H9 (cell line): Measurements from ENCODE around the gene BEND7. TPM values are rescaled to one million over a fixed set of nuclear protein-coding genes. Genes with fewer than 3 reads are reported as not detected.

ENCODE experiments used
- DNase-seq: peaks from one replicate; pipeline ENCODE4 v3.0.0-alpha.2; 2017
- H2AFZ ChIP-seq: one replicate; pipeline ENCODE4 v1.6.1; 2013; ENCODE audit warnings: mild to moderate bottlenecking, low read length, control low read depth, moderate library complexity
- H2AK5ac ChIP-seq: 2 replicates; pipeline ENCODE4 v1.6.1; 2013; ENCODE audit warnings: low read length, control low read depth, mixed read lengths; ENCODE audit not compliant: insufficient read length
- H2BK120ac ChIP-seq: one replicate; pipeline ENCODE4 v1.6.1; 2013; ENCODE audit warnings: low read depth, mild to moderate bottlenecking, low read length, control low read depth, inconsistent platforms; ENCODE audit not compliant: poor library complexity, severe bottlenecking
- H2BK12ac ChIP-seq: 2 replicates; pipeline ENCODE4 v1.6.1; 2013; ENCODE audit warnings: low read length, control low read depth, mixed read lengths, low read depth; ENCODE audit not compliant: insufficient read length
- H2BK15ac ChIP-seq: 2 replicates; pipeline ENCODE4 v1.6.1; 2013; ENCODE audit warnings: low read depth, low read length, control low read depth
- H2BK20ac ChIP-seq: one replicate; pipeline ENCODE4 v1.6.1; 2013; ENCODE audit warnings: low read depth, mild to moderate bottlenecking, low read length, control low read depth, inconsistent platforms; ENCODE audit not compliant: poor library complexity, severe bottlenecking
- H2BK5ac ChIP-seq: 2 replicates; pipeline ENCODE4 v1.6.1; 2013; ENCODE audit warnings: low read length, control low read depth, mixed read lengths; ENCODE audit not compliant: insufficient read length
- H3K14ac ChIP-seq: 2 replicates; pipeline ENCODE4 v1.6.1; 2013; ENCODE audit warnings: low read length, control low read depth; ENCODE audit not compliant: insufficient read depth
- H3K18ac ChIP-seq: 2 replicates; pipeline ENCODE4 v1.6.1; 2013; ENCODE audit warnings: low read depth, mild to moderate bottlenecking, mixed read lengths, low read length, control low read depth; ENCODE audit not compliant: insufficient read length
- H3K23ac ChIP-seq: 2 replicates; pipeline ENCODE4 v1.6.1; 2013; ENCODE audit warnings: low read length, control low read depth, mixed read lengths, low read depth; ENCODE audit not compliant: insufficient read length
- H3K23me2 ChIP-seq: 2 replicates; pipeline ENCODE4 v1.6.1; 2013; ENCODE audit warnings: low read depth, mild to moderate bottlenecking, mixed read lengths, low read length, control low read depth; ENCODE audit not compliant: insufficient read length, poor library complexity, severe bottlenecking
- H3K27ac ChIP-seq: 2 replicates; pipeline ENCODE4 v1.5.1; 2013; ENCODE audit warnings: low read length, control low read depth, mixed read lengths, low read depth; ENCODE audit not compliant: insufficient read length
- H3K27me3 ChIP-seq: 2 replicates; pipeline ENCODE4 v1.6.1; 2013; ENCODE audit warnings: low read length, control low read depth, inconsistent platforms; ENCODE audit not compliant: insufficient read depth
- H3K4ac ChIP-seq: 2 replicates; pipeline ENCODE4 v1.6.1; 2013; ENCODE audit warnings: low read depth, mild to moderate bottlenecking, control low read depth, inconsistent platforms, low read length, moderate library complexity
- H3K4me1 ChIP-seq: 2 replicates; pipeline ENCODE4 v1.6.1; 2013; ENCODE audit warnings: low read length, control low read depth, inconsistent platforms; ENCODE audit not compliant: insufficient read depth
- H3K4me2 ChIP-seq: 2 replicates; pipeline ENCODE4 v1.6.1; 2013; ENCODE audit warnings: low read length, control low read depth, mixed read lengths; ENCODE audit not compliant: insufficient read length, insufficient read depth
- H3K56ac ChIP-seq: 2 replicates; pipeline ENCODE4 v1.6.1; 2013; ENCODE audit warnings: low read depth, mild to moderate bottlenecking, mixed read lengths, low read length, control low read depth; ENCODE audit not compliant: insufficient read length
- H3K79me1 ChIP-seq: 2 replicates; pipeline ENCODE4 v1.6.1; 2013; ENCODE audit warnings: low read depth, mild to moderate bottlenecking, moderate library complexity, low read length, control low read depth, inconsistent platforms; ENCODE audit not compliant: insufficient read depth, poor library complexity, severe bottlenecking
- H3K79me2 ChIP-seq: 2 replicates; pipeline ENCODE4 v1.6.1; 2013; ENCODE audit warnings: low read length, control low read depth, inconsistent platforms; ENCODE audit not compliant: insufficient read depth
- H3K9ac ChIP-seq: 2 replicates; pipeline ENCODE4 v1.6.1; 2013; ENCODE audit warnings: low read length, control low read depth, mixed read lengths; ENCODE audit not compliant: insufficient read length; ENCODE audit errors: extremely low read depth
- H3K9me3 ChIP-seq: one replicate; pipeline ENCODE4 v1.6.1; 2013; ENCODE audit warnings: low read depth, low read length, inconsistent platforms; ENCODE audit not compliant: control insufficient read depth
- H3T11ph ChIP-seq: one replicate; pipeline ENCODE4 v1.6.1; 2013; ENCODE audit warnings: mild to moderate bottlenecking, low read length, control low read depth, inconsistent platforms
- H4K20me1 ChIP-seq: one replicate; pipeline ENCODE4 v1.6.1; 2013; ENCODE audit not compliant: control insufficient read depth, insufficient read length, insufficient read depth
- H4K5ac ChIP-seq: 2 replicates; pipeline ENCODE4 v1.6.1; 2013; ENCODE audit warnings: low read depth, mild to moderate bottlenecking, mixed read lengths, low read length, control low read depth; ENCODE audit not compliant: insufficient read length
- H4K8ac ChIP-seq: replicated peaks from 2 replicates; pipeline ENCODE4 v1.6.1; 2013; ENCODE audit warnings: low read length, control low read depth, mixed read lengths, low read depth; ENCODE audit not compliant: insufficient read length
- H4K91ac ChIP-seq: 2 replicates; pipeline ENCODE4 v1.6.1; 2013; ENCODE audit warnings: low read depth, mild to moderate bottlenecking, moderate library complexity, mixed read lengths, low read length, control low read depth; ENCODE audit not compliant: insufficient read length
- H3K27ac Mint-ChIP-seq, 3 experiments: 2 replicates in 2 of 3; 3 replicates in 1 of 3; pipeline ENCODE4 v1.8.0; 2020 to 2021; ENCODE audit warnings: mixed read lengths in 3 of 3, mild to moderate bottlenecking in 1 of 3, moderate library complexity in 1 of 3
- H3K27me3 Mint-ChIP-seq: 2 replicates; pipeline ENCODE4 v1.8.0; 2021; ENCODE audit warnings: low read depth, mild to moderate bottlenecking, moderate library complexity, mixed read lengths
- H3K36me3 Mint-ChIP-seq, 3 experiments: 2 replicates in 2 of 3; 3 replicates in 1 of 3; pipeline ENCODE4 v1.8.0; 2020 to 2021; ENCODE audit warnings: low read depth in 3 of 3, mixed read lengths in 3 of 3; ENCODE audit not compliant: insufficient read depth in 1 of 3
- H3K4me1 Mint-ChIP-seq, 2 experiments: 2 replicates each; pipeline ENCODE4 v1.8.0; 2020; ENCODE audit warnings: mixed read lengths in 2 of 2
- H3K4me3 Mint-ChIP-seq, 2 experiments: 2 replicates in 1 of 2; 3 replicates in 1 of 2; pipeline ENCODE4 v1.8.0; 2020 to 2021; ENCODE audit warnings: mild to moderate bottlenecking in 2 of 2, mixed read lengths in 2 of 2, moderate library complexity in 1 of 2
- H3K9me3 Mint-ChIP-seq, 2 experiments: 2 replicates in 1 of 2; 3 replicates in 1 of 2; pipeline ENCODE4 v1.8.0; 2020; ENCODE audit warnings: mild to moderate bottlenecking in 2 of 2, mixed read lengths in 2 of 2, moderate library complexity in 1 of 2
- WGBS: extraction: QIAGEN DNeasy Blood & Tissue Kit; methylation state at CpG from one replicate; pipeline ENCODE4 v1.1.7; 2013; ENCODE audit warnings: missing lambda C conversion rate, low lambda C conversion rate, mixed read lengths; ENCODE audit not compliant: insufficient read length; ENCODE audit errors: extremely low coverage; 5-methylcytosine and 5-hydroxymethylcytosine counted together
- total RNA-seq: library from RNA; stranded (reverse); gene quantifications from 2 replicates; pipeline ENCODE4 v1.2.1, GENCODE V29; 2021
- TF ChIP-seq, protein P1 (sequence below): fragments of 200-600 bp; sonication (generic); conservative IDR thresholded peaks from 3 replicates; pipeline ENCODE4 v1.8.0; 2021; ENCODE audit warnings: antibody characterized with exemption, mild to moderate bottlenecking

BEND7 gene
- total RNA-seq, 1 experiment from 2014 or later = 17.7 TPM

DNA sequence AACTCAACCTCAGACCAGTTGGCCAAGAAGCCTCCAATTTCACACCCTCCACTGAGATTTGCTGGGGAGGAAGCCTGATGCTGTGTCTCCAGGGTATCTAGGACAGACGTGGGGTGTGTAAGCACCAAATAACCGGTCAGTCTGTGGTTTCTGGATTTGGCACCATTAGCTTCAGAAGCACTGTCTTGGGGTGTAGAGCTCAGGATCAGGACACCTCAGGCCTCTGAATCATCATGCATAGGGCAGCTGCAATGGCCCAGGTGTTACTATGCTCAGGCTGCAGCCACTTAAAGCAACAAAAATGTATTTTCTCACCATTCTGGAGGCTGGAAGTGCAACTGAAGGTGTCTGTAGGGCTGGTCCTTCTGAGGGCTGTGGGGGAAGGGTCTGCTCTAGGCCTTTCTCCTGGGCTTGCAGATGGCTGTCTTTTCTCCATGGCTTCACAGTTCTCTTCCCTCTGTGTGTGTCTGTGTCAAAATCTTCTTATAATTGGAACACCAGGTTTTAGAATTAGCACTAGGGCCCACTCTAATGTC, 107.4 kb downstream of the BEND7 start:
- no peaks in the 10 kb centered on the region for H3K23me2 ChIP-seq
- H4K5ac ChIP-seq = no peak overlapping the region
- H2BK120ac ChIP-seq = no peak overlapping the region
- H3K56ac ChIP-seq = no peak overlapping the region
- H3K14ac ChIP-seq = no peak overlapping the region
- no peak overlapping the region for H3K4me2 ChIP-seq
- no peak overlapping the region for H2BK5ac ChIP-seq
- Mint-ChIP-seq H3K9me3 (peaks cover 0 to 2% of the 10 kb centered on the region in 2 experiments; a peak in 1 of 5 replicates), H3K36me3 (no peaks in the 10 kb centered on the region), H3K4me3 (no peak overlapping the region; a peak in 1 of 5 replicates), H3K27me3 (peaks cover 1% of the 10 kb centered on the region; the same call in 1 of the 2 replicates), H3K27ac (no peak overlapping the region), H3K4me1 (no peaks in the 10 kb centered on the region)
- no peak overlapping the region for H4K8ac ChIP-seq
- H3K27ac ChIP-seq = no peak overlapping the region
- H3K4ac ChIP-seq = no peak overlapping the region
- DNase-seq = no peak
- H4K20me1 ChIP-seq = no peaks in the 10 kb centered on the region
- H3K9me3 ChIP-seq = no peaks in the 10 kb centered on the region
- no peak overlapping the region for H3K18ac ChIP-seq
- no peak overlapping the region for H3K23ac ChIP-seq
- no CpG with 5 or more reads among the region's 2 CpGs for WGBS
- H2BK15ac ChIP-seq = no peak overlapping the region
- no peak overlapping the region for H2BK20ac ChIP-seq
- H3K79me2 ChIP-seq = no peaks in the 10 kb centered on the region
- no peaks in the 10 kb centered on the region for H3K79me1 ChIP-seq
- no peak overlapping the region for H2BK12ac ChIP-seq
- H3K9ac ChIP-seq = no peak overlapping the region
- no peaks in the 10 kb centered on the region for H3K4me1 ChIP-seq
- H2AFZ ChIP-seq = no peak overlapping the region
- no peak overlapping the region for H2AK5ac ChIP-seq
- TF ChIP-seq, protein P1, sequence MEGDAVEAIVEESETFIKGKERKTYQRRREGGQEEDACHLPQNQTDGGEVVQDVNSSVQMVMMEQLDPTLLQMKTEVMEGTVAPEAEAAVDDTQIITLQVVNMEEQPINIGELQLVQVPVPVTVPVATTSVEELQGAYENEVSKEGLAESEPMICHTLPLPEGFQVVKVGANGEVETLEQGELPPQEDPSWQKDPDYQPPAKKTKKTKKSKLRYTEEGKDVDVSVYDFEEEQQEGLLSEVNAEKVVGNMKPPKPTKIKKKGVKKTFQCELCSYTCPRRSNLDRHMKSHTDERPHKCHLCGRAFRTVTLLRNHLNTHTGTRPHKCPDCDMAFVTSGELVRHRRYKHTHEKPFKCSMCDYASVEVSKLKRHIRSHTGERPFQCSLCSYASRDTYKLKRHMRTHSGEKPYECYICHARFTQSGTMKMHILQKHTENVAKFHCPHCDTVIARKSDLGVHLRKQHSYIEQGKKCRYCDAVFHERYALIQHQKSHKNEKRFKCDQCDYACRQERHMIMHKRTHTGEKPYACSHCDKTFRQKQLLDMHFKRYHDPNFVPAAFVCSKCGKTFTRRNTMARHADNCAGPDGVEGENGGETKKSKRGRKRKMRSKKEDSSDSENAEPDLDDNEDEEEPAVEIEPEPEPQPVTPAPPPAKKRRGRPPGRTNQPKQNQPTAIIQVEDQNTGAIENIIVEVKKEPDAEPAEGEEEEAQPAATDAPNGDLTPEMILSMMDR = no peak
- no peak overlapping the region for H3T11ph ChIP-seq
- no peak overlapping the region for H4K91ac ChIP-seq
- no peaks in the 10 kb centered on the region for H3K27me3 ChIP-seq
